Tongue (tissue), 2 donors: ENCODE data around the gene POFUT1. TPM values are rescaled to one million over a fixed set of nuclear protein-coding genes. Genes with fewer than 3 reads are reported as not detected.

ENCODE experiments used
- DNase-seq: peaks from one replicate; pipeline ENCODE4 v3.0.0-alpha.2; 2015
- total RNA-seq: library from RNA; depleted of rRNA; stranded (reverse); fragments of >200 nt; gene quantifications from one replicate; pipeline ENCODE4 v1.2.3, GENCODE V29; 2014

POFUT1 gene
- total RNA-seq, 1 donor from 2014 or later = 33.5 TPM

DNA sequence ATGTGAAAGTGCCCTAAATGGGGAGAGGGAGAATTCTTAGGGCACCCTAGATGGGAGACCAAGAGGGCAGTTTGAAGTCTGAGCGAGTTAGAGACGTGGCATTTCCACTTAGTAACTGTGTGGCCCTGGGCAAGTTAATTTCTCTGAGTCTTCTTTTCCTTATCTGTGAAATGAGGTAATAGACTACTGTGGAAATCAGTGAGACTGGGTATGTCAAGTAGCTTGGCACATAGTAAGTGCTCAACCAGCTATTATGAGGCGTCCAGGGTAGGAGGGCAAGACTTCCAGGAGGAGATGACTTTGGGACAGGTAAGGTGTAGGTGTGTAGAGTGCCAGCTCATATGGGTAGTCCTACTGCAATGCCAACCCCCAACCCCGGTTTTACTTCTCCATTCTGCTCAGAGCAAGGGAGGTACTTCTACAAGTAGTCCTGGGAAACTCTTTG lies 70.5 kb downstream of the POFUT1 start:
- no peak for DNase-seq

- DNase-seq = no peak
Measured at GRCh38 chr20:32281711-32282110, 74.0 kb downstream of the POFUT1 start.

GRCh38 chr20:32282461-32282860 lies 74.8 kb downstream of the POFUT1 start:
- peak; percentile 58 for DNase-seq

DNA sequence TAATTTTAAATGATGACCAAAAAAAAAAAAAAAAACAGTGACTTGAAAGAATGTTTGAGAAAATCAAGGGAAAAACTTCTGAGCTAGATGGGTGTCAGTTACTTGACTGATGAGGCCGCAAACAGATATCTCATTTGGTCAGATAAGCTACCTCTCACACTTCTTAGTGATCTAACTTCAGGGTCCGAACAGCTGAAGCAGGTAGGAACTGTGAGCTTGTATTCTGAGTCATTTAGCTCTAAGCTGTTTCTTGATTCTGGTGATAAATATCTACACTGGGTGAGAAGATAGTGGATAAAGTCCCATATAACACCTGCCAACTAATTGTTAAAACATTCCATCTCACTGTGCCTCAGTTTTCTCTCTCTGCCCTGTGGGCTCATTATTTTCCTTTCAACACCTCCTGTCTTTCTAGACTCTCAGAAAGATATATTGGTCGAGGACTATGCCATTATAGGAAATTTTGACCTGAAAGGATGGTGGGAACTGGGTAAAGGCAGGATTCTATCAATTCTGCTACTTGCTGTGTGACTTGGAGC lies 77.5 kb downstream of the POFUT1 start:
- no peak for DNase-seq

GRCh38 chr20:32285621-32286371 lies 78.1 kb downstream of the POFUT1 start:
- no peak for DNase-seq

DNA sequence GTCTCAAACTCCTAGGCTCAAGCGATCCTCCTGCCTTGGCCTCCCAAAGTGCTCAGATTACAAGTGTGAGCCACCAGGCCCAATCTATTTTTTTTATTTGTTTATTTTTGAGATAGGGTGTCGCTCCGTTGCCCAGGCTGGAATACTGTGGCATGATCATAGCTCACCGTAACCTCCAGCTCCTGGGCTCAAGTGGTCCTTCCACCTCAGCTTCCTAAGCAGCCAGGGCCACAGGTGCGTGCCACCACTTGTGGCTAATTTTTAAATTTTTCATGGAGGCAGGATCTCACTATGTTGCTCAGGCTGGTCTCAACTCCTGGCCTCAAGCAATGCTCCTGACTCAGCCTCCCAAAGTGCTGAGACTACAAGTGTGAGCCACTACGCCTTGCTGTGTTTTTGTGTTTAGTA lies 79.6 kb downstream of the POFUT1 start:
- no peak for DNase-seq

Other genes with a start within 250 kb of the POFUT1 start
- gene XKR7, start 239.7 kb upstream of the POFUT1 start, total RNA-seq = under 0.01 TPM
- gene CCM2L, start 197.4 kb upstream of the POFUT1 start, total RNA-seq = 9.7 TPM
- gene HCK, start 155.6 kb upstream of the POFUT1 start, total RNA-seq = 3.7 TPM
- 27.3 TPM for gene TM9SF4, start 98.2 kb upstream of the POFUT1 start, total RNA-seq
- gene PLAGL2, start 137 bp upstream of the POFUT1 start, total RNA-seq = 6.2 TPM
- gene KIF3B, start 69.8 kb downstream of the POFUT1 start, total RNA-seq = 16.3 TPM
- gene ASXL1, start 150.5 kb downstream of the POFUT1 start, total RNA-seq = 65.6 TPM